Smooth muscle cell (in vitro differentiated cells): Measurements from ENCODE around the gene NANOS3. TPM values are rescaled to one million over a fixed set of nuclear protein-coding genes. Genes with fewer than 3 reads are reported as not detected.

Source experiments
- DNase-seq: peaks from one replicate; lab custom pipeline; 2025; ENCODE audit not compliant: unreplicated experiment; lab: John Stamatoyannopoulos, UW
- H2AFZ ChIP-seq: fragments of 200-600 bp; sonication (generic); 2 replicates; pipeline ENCODE4 v1.6.0; 2016; ENCODE audit warnings: antibody characterized with exemption, low read depth, mild to moderate bottlenecking
- H3F3A ChIP-seq: fragments of 200-600 bp; sonication (generic); 2 replicates; pipeline ENCODE4 v1.6.0; 2017; ENCODE audit warnings: antibody characterized with exemption, low read depth
- H3K27ac ChIP-seq: fragments of 200-600 bp; sonication (generic); 2 replicates; pipeline ENCODE4 v1.5.1; 2016; ENCODE audit warnings: low read depth, mild to moderate bottlenecking
- H3K27me3 ChIP-seq: fragments of 200-600 bp; sonication (generic); 2 replicates; pipeline ENCODE4 v1.6.1; 2016; ENCODE audit warnings: low read depth, mild to moderate bottlenecking
- H3K36me3 ChIP-seq: fragments of 200-600 bp; sonication (generic); 2 replicates; pipeline ENCODE4 v1.5.1; 2016; ENCODE audit warnings: low read depth
- H3K4me1 ChIP-seq: fragments of 200-600 bp; sonication (generic); 2 replicates; pipeline ENCODE4 v1.5.1; 2016; ENCODE audit warnings: low read depth
- H3K4me2 ChIP-seq: fragments of 200-600 bp; sonication (generic); 2 replicates; pipeline ENCODE4 v1.6.0; 2016; ENCODE audit warnings: mild to moderate bottlenecking
- H3K4me3 ChIP-seq: fragments of 200-600 bp; sonication (generic); 2 replicates; pipeline ENCODE4 v1.5.1; 2016; ENCODE audit warnings: mild to moderate bottlenecking
- H3K79me2 ChIP-seq: fragments of 200-600 bp; sonication (generic); 2 replicates; pipeline ENCODE4 v1.6.0; 2016; ENCODE audit warnings: low read depth, mild to moderate bottlenecking
- H3K9ac ChIP-seq: fragments of 200-600 bp; sonication (generic); 2 replicates; pipeline ENCODE4 v1.6.0; 2016; ENCODE audit warnings: low read depth
- H3K9me3 ChIP-seq: fragments of 200-600 bp; sonication (generic); replicated peaks from 2 replicates; pipeline ENCODE4 v1.5.1; 2016; ENCODE audit warnings: low read depth
- H4K20me1 ChIP-seq: fragments of 200-600 bp; sonication (generic); 2 replicates; pipeline ENCODE4 v1.6.0; 2016; ENCODE audit warnings: low read depth
- CTCF ChIP-seq: fragments of 200-600 bp; sonication (generic); IDR thresholded peaks from 2 replicates; pipeline ENCODE4 v1.5.1; 2017; ENCODE audit warnings: borderline replicate concordance, mild to moderate bottlenecking, antibody characterized with exemption; ENCODE audit not compliant: insufficient read depth, poor library complexity, severe bottlenecking
- WGBS: methylation state at CpG from one replicate; pipeline ENCODE4 v1.1.7; 2016; ENCODE audit warnings: low lambda C conversion rate; 5-methylcytosine and 5-hydroxymethylcytosine counted together
- polyA plus RNA-seq: library from polyadenylated mRNA; unstranded; fragments of >200 nt; fragmentation: Nextera tagmentation; extraction: Ambion mirVana; gene quantifications from 2 replicates; pipeline ENCODE4 v1.2.1, GENCODE V29; 2016
- total RNA-seq: library from RNA; depleted of rRNA; stranded (reverse); fragments of >200 nt; gene quantifications from 2 replicates; pipeline ENCODE4 v1.2.3, GENCODE V29; 2014

The NANOS3 gene
- total and polyA plus RNA-seq, 2 experiments from 2014 or later = 2.7 TPM; not detected in 1

GRCh38 chr19:13884726-13885591 lies 8.0 kb downstream of the NANOS3 start:
- TF ChIP-seq CTCF = no peak
- Histone ChIP-seq H3K9ac (no peak overlapping the region), H3K4me2 (no peak overlapping the region), H3K9me3 (no peaks in the 10 kb centered on the region), H3K27ac (no peak overlapping the region), H4K20me1 (no peaks in the 10 kb centered on the region), H3K4me1 (peaks cover 14% of the 10 kb centered on the region), H3K36me3 (no peaks in the 10 kb centered on the region), H3K4me3 (no peak overlapping the region), H3F3A (no peaks in the 10 kb centered on the region), H3K27me3 (no peaks in the 10 kb centered on the region), H3K79me2 (no peaks in the 10 kb centered on the region), H2AFZ (no peak overlapping the region)
- WGBS = 87% methylated on average over 26 of the region's 26 CpGs
- DNase-seq = no peak

GRCh38 chr19:13885826-13886365 lies 9.0 kb downstream of the NANOS3 start:
- Histone ChIP-seq H3K9ac (no peak overlapping the region), H3K4me2 (no peak overlapping the region), H3K27ac (no peak overlapping the region), H3K36me3 (no peaks in the 10 kb centered on the region), H3K79me2 (no peaks in the 10 kb centered on the region), H3K9me3 (no peaks in the 10 kb centered on the region), H3K4me3 (no peak overlapping the region), H3K27me3 (no peaks in the 10 kb centered on the region), H4K20me1 (no peaks in the 10 kb centered on the region), H3K4me1 (peaks cover 8% of the 10 kb centered on the region), H3F3A (no peaks in the 10 kb centered on the region), H2AFZ (no peak overlapping the region)
- WGBS = 95% methylated on average over 20 of the region's 20 CpGs
- TF ChIP-seq CTCF = no peak
- no peak for DNase-seq

- Histone ChIP-seq H2AFZ (no peak overlapping the region), H3K9me3 (no peaks in the 10 kb centered on the region), H3K79me2 (no peaks in the 10 kb centered on the region), H4K20me1 (no peaks in the 10 kb centered on the region), H3K9ac (no peak overlapping the region), H3K4me1 (no peaks in the 10 kb centered on the region), H3K27ac (no peak overlapping the region), H3F3A (no peaks in the 10 kb centered on the region), H3K27me3 (no peaks in the 10 kb centered on the region), H3K36me3 (no peaks in the 10 kb centered on the region), H3K4me2 (no peak overlapping the region), H3K4me3 (no peak overlapping the region)
- no peak for TF ChIP-seq CTCF
- no peak for DNase-seq
- WGBS = 64% methylated on average over 16 of the region's 16 CpGs
Observed at GRCh38 chr19:13887018-13887436, 10.1 kb downstream of the NANOS3 start.
